ENCODE results near the gene HAP1. TPM values are rescaled to one million over a fixed set of nuclear protein-coding genes. Genes with fewer than 3 reads are reported as not detected.

Gene HAP1
- total and polyA plus RNA-seq, 7 experiments from 2014 or later = 0.08 TPM; not detected in 6

GRCh38 chr17:41684035-41684434 lies 50.4 kb downstream of the HAP1 start:
- H3K9me3 ChIP-seq (ENCODE audit: control insufficient read depth in 2 of 3, low read length in 3 of 3) = no peaks in the 10 kb centered on the region
- Mint-ChIP-seq H3K4me3 (no peak overlapping the region), H3K27me3 (peaks cover 0 to 7% (median 0%) of the 10 kb centered on the region in 5 donors), H3K9me3 (peaks cover 0 to 7% (median 0%) of the 10 kb centered on the region in 11 donors), H3K36me3 (peaks cover 0 to 1% (median 0%) of the 10 kb centered on the region in 5 donors), H3K27ac (peak overlapping the region in 3 of 9 donors; percentile 46 to 59 (median 53)), H3K4me1 (peaks cover 11 to 45% (median 17%) of the 10 kb centered on the region in 7 donors)
- intact Hi-C loops (cut with micrococcal nuclease) = no loop called here
- peaks cover 0 to 3% (median 0%) of the 10 kb centered on the region in 3 experiments for H3K36me3 ChIP-seq (ENCODE audit: control insufficient read depth in 2 of 3, insufficient read depth in 3 of 3, low read length in 3 of 3)
- CTCF ChIA-PET = no interaction called here
- no peak overlapping the region for H3K27ac ChIP-seq (ENCODE audit: low read depth, low read length)
- H3K27me3 ChIP-seq (ENCODE audit: control insufficient read depth in 2 of 2, insufficient read depth in 2 of 2, low read length in 2 of 2) = no peaks in the 10 kb centered on the region
- no peak for DNase-seq
- H3K4me1 ChIP-seq (ENCODE audit: control insufficient read depth in 2 of 2, insufficient read depth in 2 of 2, low read length in 2 of 2) = peaks cover 15 to 17% of the 10 kb centered on the region in 2 donors
- ATAC-seq = no peak
- POLR2A ChIA-PET = interaction anchor here (1.3 to 2.4 kb wide), 2 partner anchors 8 to 19 kb away, joined by 6 to 7 read pairs; no protein-coding TSS in a partner anchor
- no peak overlapping the region for H3K4me3 ChIP-seq (ENCODE audit: low read length)

- no peak overlapping the region for H3K4me3 ChIP-seq (ENCODE audit: low read length)
- H3K9me3 ChIP-seq (ENCODE audit: control insufficient read depth in 2 of 3, low read length in 3 of 3) = no peaks in the 10 kb centered on the region
- POLR2A ChIA-PET = interaction anchor here (2.4 kb wide), 1 partner anchor 8 kb away, joined by 6 read pairs; no protein-coding TSS in a partner anchor
- peaks cover 0 to 2% (median 0%) of the 10 kb centered on the region in 11 donors for H3K9me3 Mint-ChIP-seq
- CTCF ChIA-PET = no interaction called here
- intact Hi-C loops (cut with micrococcal nuclease) = no loop called here
- DNase-seq (no peak), ATAC-seq (no peak)
- no peak overlapping the region for H3K27ac ChIP-seq (ENCODE audit: low read depth, low read length)
- no peaks in the 10 kb centered on the region for H3K27me3 ChIP-seq (ENCODE audit: control insufficient read depth in 2 of 2, insufficient read depth in 2 of 2, low read length in 2 of 2)
- peak overlapping the region in 2 of 9 donors; percentile 39 to 53 for H3K27ac Mint-ChIP-seq
- H3K36me3 ChIP-seq (ENCODE audit: control insufficient read depth in 2 of 3, insufficient read depth in 3 of 3, low read length in 3 of 3) = no peaks in the 10 kb centered on the region
- H3K4me1 ChIP-seq (ENCODE audit: control insufficient read depth in 2 of 2, insufficient read depth in 2 of 2, low read length in 2 of 2) = peaks cover 16 to 19% of the 10 kb centered on the region in 2 donors
- peaks cover 0 to 2% (median 0%) of the 10 kb centered on the region in 5 donors for H3K27me3 Mint-ChIP-seq
- peaks cover 0 to 2% (median 0%) of the 10 kb centered on the region in 5 donors for H3K36me3 Mint-ChIP-seq
- H3K4me3 Mint-ChIP-seq = no peak overlapping the region
- peaks cover 16 to 45% (median 22%) of the 10 kb centered on the region in 7 donors for H3K4me1 Mint-ChIP-seq
These were observed 50.9 kb downstream of the HAP1 start for GRCh38 chr17:41683441-41684007.

GRCh38 chr17:41682631-41683030 lies 51.8 kb downstream of the HAP1 start:
- ChIA-PET POLR2A (interaction anchor here (2.4 kb wide), 1 partner anchor 9 kb away, joined by 6 read pairs; no protein-coding TSS in a partner anchor), CTCF (interaction anchor here (1.0 kb wide), 1 partner anchor 13 kb away, joined by 4 read pairs; no protein-coding TSS in a partner anchor)
- H3K9me3 Mint-ChIP-seq = peaks cover 0 to 3% (median 0%) of the 10 kb centered on the region in 11 donors
- H3K4me3 Mint-ChIP-seq = no peak overlapping the region
- no peaks in the 10 kb centered on the region for H3K27me3 Mint-ChIP-seq
- Histone ChIP-seq H3K27me3 (ENCODE audit: control insufficient read depth in 2 of 2, insufficient read depth in 2 of 2, low read length in 2 of 2) (no peaks in the 10 kb centered on the region), H3K9me3 (ENCODE audit: control insufficient read depth in 2 of 3, low read length in 3 of 3) (no peaks in the 10 kb centered on the region), H3K27ac (ENCODE audit: low read depth, low read length) (no peak overlapping the region), H3K4me3 (ENCODE audit: low read length) (no peak overlapping the region), H3K4me1 (ENCODE audit: control insufficient read depth in 2 of 2, insufficient read depth in 2 of 2, low read length in 2 of 2) (peaks cover 17 to 20% of the 10 kb centered on the region in 2 donors), H3K36me3 (ENCODE audit: control insufficient read depth in 2 of 3, insufficient read depth in 3 of 3, low read length in 3 of 3) (no peaks in the 10 kb centered on the region)
- H3K4me1 Mint-ChIP-seq = peaks cover 17 to 43% (median 22%) of the 10 kb centered on the region in 7 donors
- H3K36me3 Mint-ChIP-seq = peaks cover 0 to 6% (median 0%) of the 10 kb centered on the region in 5 donors
- ATAC-seq = no peak
- no peak for DNase-seq
- intact Hi-C loops (cut with micrococcal nuclease) = no loop called here
- peak overlapping the region in 2 of 9 donors; percentile 21 to 42 for H3K27ac Mint-ChIP-seq

- Histone ChIP-seq H3K27ac (ENCODE audit: low read depth, low read length) (no peak overlapping the region), H3K4me3 (ENCODE audit: low read length) (no peak overlapping the region), H3K36me3 (ENCODE audit: control insufficient read depth in 2 of 3, insufficient read depth in 3 of 3, low read length in 3 of 3) (no peaks in the 10 kb centered on the region), H3K27me3 (ENCODE audit: control insufficient read depth in 2 of 2, insufficient read depth in 2 of 2, low read length in 2 of 2) (no peaks in the 10 kb centered on the region), H3K9me3 (ENCODE audit: control insufficient read depth in 2 of 3, low read length in 3 of 3) (no peaks in the 10 kb centered on the region), H3K4me1 (ENCODE audit: control insufficient read depth in 2 of 2, insufficient read depth in 2 of 2, low read length in 2 of 2) (peaks cover 14 to 18% of the 10 kb centered on the region in 2 donors)
- Mint-ChIP-seq H3K9me3 (peaks cover 0 to 3% (median 0%) of the 10 kb centered on the region in 11 donors), H3K4me3 (no peak overlapping the region), H3K27me3 (no peaks in the 10 kb centered on the region), H3K27ac (peak overlapping the region in 2 of 9 donors; percentile 21 to 65), H3K36me3 (peaks cover 0 to 9% (median 0%) of the 10 kb centered on the region in 5 donors), H3K4me1 (peaks cover 18 to 46% (median 25%) of the 10 kb centered on the region in 7 donors)
- POLR2A ChIA-PET = interaction anchor here (1.0 to 6.2 kb wide), 4 partner anchors 9 to 863 kb away, joined by 3 to 255 read pairs (median 6); partner anchors contain the start of gene EIF1
- CTCF ChIA-PET = interaction anchor here (1.0 kb wide), 1 partner anchor 14 kb away, joined by 4 read pairs; no protein-coding TSS in a partner anchor
- no peak for ATAC-seq
- intact Hi-C loops (cut with micrococcal nuclease) = no loop called here
- no peak for DNase-seq
These were observed 52.7 kb downstream of the HAP1 start for GRCh38 chr17:41681776-41682175.

- DNase-seq (no peak), ATAC-seq (no peak)
- CTCF ChIA-PET = interaction anchor here (0.8 to 5.5 kb wide), 4 partner anchors 10 to 17 kb away, joined by 4 to 64 read pairs (median 6); partner anchors contain the start of gene EIF1
- Mint-ChIP-seq H3K4me1 (peaks cover 18 to 58% (median 28%) of the 10 kb centered on the region in 7 donors), H3K4me3 (no peak overlapping the region), H3K9me3 (peaks cover 0 to 3% (median 0%) of the 10 kb centered on the region in 11 donors), H3K27me3 (no peaks in the 10 kb centered on the region), H3K27ac (peak overlapping the region in 3 of 9 donors; percentile 14 to 97 (median 72)), H3K36me3 (peaks cover 0 to 13% (median 0%) of the 10 kb centered on the region in 5 donors)
- POLR2A ChIA-PET = interaction anchor here (0.6 to 6.2 kb wide), 5 partner anchors 10 to 888 kb away, joined by 3 to 255 read pairs (median 4); partner anchors contain the start of gene EIF1
- Histone ChIP-seq H3K4me1 (ENCODE audit: control insufficient read depth in 2 of 2, insufficient read depth in 2 of 2, low read length in 2 of 2) (peaks cover 14 to 18% of the 10 kb centered on the region in 2 donors), H3K36me3 (ENCODE audit: control insufficient read depth in 2 of 3, insufficient read depth in 3 of 3, low read length in 3 of 3) (no peaks in the 10 kb centered on the region), H3K4me3 (ENCODE audit: low read length) (no peak overlapping the region), H3K27ac (ENCODE audit: low read depth, low read length) (no peak overlapping the region), H3K9me3 (ENCODE audit: control insufficient read depth in 2 of 3, low read length in 3 of 3) (no peaks in the 10 kb centered on the region), H3K27me3 (ENCODE audit: control insufficient read depth in 2 of 2, insufficient read depth in 2 of 2, low read length in 2 of 2) (no peaks in the 10 kb centered on the region)
- intact Hi-C loops (cut with micrococcal nuclease) = no loop called here
These were observed 53.9 kb downstream of the HAP1 start for GRCh38 chr17:41680426-41681040.

GRCh38 chr17:41679740-41680425 lies 54.6 kb downstream of the HAP1 start:
- intact Hi-C loops (cut with micrococcal nuclease) = loop anchor here (1.0 kb wide), 3 partner anchors 8 to 16 kb away; partner anchors contain the start of gene EIF1 (in 2 of the 2)
- Histone ChIP-seq H3K27ac (ENCODE audit: low read depth, low read length) (peak overlapping the region; percentile 76), H3K4me3 (ENCODE audit: low read length) (no peak overlapping the region)

More at GRCh38 chr17:41679740-41680425, 54.6 kb downstream of the HAP1 start:
- CTCF ChIA-PET = interaction anchor here (0.8 to 5.5 kb wide), 8 partner anchors 10 to 17 kb away, joined by 4 to 64 read pairs (median 10); partner anchors contain the start of gene EIF1
- Histone ChIP-seq H3K4me1 (ENCODE audit: control insufficient read depth in 2 of 2, insufficient read depth in 2 of 2, low read length in 2 of 2) (peaks cover 14 to 18% of the 10 kb centered on the region in 2 donors), H3K27me3 (ENCODE audit: control insufficient read depth in 2 of 2, insufficient read depth in 2 of 2, low read length in 2 of 2) (no peaks in the 10 kb centered on the region), H3K36me3 (ENCODE audit: control insufficient read depth in 2 of 3, insufficient read depth in 3 of 3, low read length in 3 of 3) (no peaks in the 10 kb centered on the region), H3K9me3 (ENCODE audit: control insufficient read depth in 2 of 3, low read length in 3 of 3) (no peaks in the 10 kb centered on the region)
- ATAC-seq (no peak), DNase-seq (no peak)
- peak overlapping the region in 7 of 10 donors; percentile 75 to 93 (median 88) for H3K4me3 Mint-ChIP-seq
- POLR2A ChIA-PET = interaction anchor here (0.9 to 6.2 kb wide), 7 partner anchors 11 to 861 kb away, joined by 3 to 255 read pairs (median 5); partner anchors contain the start of gene EIF1
- H3K27me3 Mint-ChIP-seq = no peaks in the 10 kb centered on the region
- peak overlapping the region; percentile 94 to 98 (median 97) for H3K27ac Mint-ChIP-seq
- H3K36me3 Mint-ChIP-seq = peaks cover 0 to 13% (median 0%) of the 10 kb centered on the region in 5 donors
- peaks cover 0 to 3% (median 0%) of the 10 kb centered on the region in 11 donors for H3K9me3 Mint-ChIP-seq
- peaks cover 18 to 62% (median 28%) of the 10 kb centered on the region in 7 donors for H3K4me1 Mint-ChIP-seq

Measured in naive thymus-derived CD4-positive, alpha-beta T cell (primary cell).